ENCODE measurements around the gene CRYBA4.

CRYBA4 gene

GRCh38 chr22:26587991-26588613, 33.7 kb upstream of the CRYBA4 start:
- Histone ChIP-seq H3K79me2 (ENCODE audit: insufficient read depth, low read depth) (peaks cover 68% of the 10 kb centered on the region), H3K4me3 (IDR thresholded peaks at IDR 0.05; ENCODE audit: insufficient read depth, low read depth, low read length) (no peak overlapping the region)

GRCh38 chr22:26588729-26589366, 32.9 kb upstream of the CRYBA4 start:
- Histone ChIP-seq H3K27me3 (ENCODE audit: insufficient read depth, low read depth) (no peaks in the 10 kb centered on the region), H3K27ac (peak overlapping the region; percentile 35; the same call in 1 of the 2 replicates), H3K9ac (peak overlapping the region; percentile 70; the same call in 1 of the 2 replicates), H4K20me1 (ENCODE audit: insufficient read depth) (no peaks in the 10 kb centered on the region; the same call in 1 of the 2 replicates), H3K4me3 (IDR thresholded peaks at IDR 0.05; ENCODE audit: insufficient read depth, low read depth, low read length) (no peak overlapping the region), H3K36me3 (ENCODE audit: insufficient read depth) (no peaks in the 10 kb centered on the region), H3K4me1 (ENCODE audit: low read depth, poor library complexity, severe bottlenecking) (peaks cover 56% of the 10 kb centered on the region), H3K79me2 (ENCODE audit: insufficient read depth, low read depth) (peaks cover 60% of the 10 kb centered on the region), H2AFZ (ENCODE audit: low read depth) (0 out of 2 replicates have a peak overlapping the region, but pooled peaks have one; percentile 8), H3K4me2 (peak overlapping the region; percentile 54)
- TF ChIP-seq CTCF (conservative IDR thresholded peaks at IDR 0.05; ENCODE audit: low read depth, low read length): no peak

More at GRCh38 chr22:26587991-26588613, 33.7 kb upstream of the CRYBA4 start:
- TF ChIP-seq CTCF (conservative IDR thresholded peaks at IDR 0.05; ENCODE audit: low read depth, low read length): no peak
- H3K36me3 ChIP-seq (ENCODE audit: insufficient read depth): no peaks in the 10 kb centered on the region
- H3K27ac ChIP-seq: no peak overlapping the region
- peaks cover 50% of the 10 kb centered on the region for H3K4me1 ChIP-seq (ENCODE audit: low read depth, poor library complexity, severe bottlenecking)
- no peak overlapping the region for H3K9ac ChIP-seq
- no peaks in the 10 kb centered on the region for H3K27me3 ChIP-seq (ENCODE audit: insufficient read depth, low read depth)
- no peaks in the 10 kb centered on the region; the same call in 1 of the 2 replicates for H4K20me1 ChIP-seq (ENCODE audit: insufficient read depth)
- H2AFZ ChIP-seq (ENCODE audit: low read depth): no peak overlapping the region
- H3K4me2 ChIP-seq: peak overlapping the region; percentile 54

DNA sequence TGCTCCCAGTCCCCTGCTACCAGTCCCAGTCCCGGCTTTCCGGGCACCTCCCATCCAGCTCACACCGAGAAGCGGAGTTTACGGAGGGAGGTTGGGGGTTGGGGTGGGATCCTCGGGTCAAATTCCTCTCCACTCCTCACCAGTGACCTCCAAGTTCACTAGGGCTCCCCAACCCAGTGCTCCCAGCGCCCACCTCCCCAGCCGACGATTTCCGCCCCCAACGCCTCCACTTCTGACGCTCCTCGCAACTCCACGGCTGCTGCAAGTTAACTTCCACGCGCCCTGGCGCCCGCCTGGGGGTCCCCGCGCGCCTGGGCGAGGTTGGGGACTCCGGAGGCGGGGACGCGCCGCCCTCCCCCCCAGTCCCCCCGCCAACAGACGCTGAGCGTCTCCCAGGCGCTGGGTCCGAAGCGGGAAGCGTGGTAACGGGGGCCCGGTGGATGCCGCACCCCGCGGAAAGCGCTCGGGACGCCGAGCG, 32.4 kb upstream of the CRYBA4 start:
- peak overlapping the region; percentile 54 for H3K4me2 ChIP-seq
- H3K27me3 ChIP-seq (ENCODE audit: insufficient read depth, low read depth): no peaks in the 10 kb centered on the region
- H3K27ac ChIP-seq: peak overlapping the region; percentile 35
- no peak overlapping the region for H3K4me3 ChIP-seq (IDR thresholded peaks at IDR 0.05; ENCODE audit: insufficient read depth, low read depth, low read length)
- peaks cover 57% of the 10 kb centered on the region for H3K4me1 ChIP-seq (ENCODE audit: low read depth, poor library complexity, severe bottlenecking)
- H2AFZ ChIP-seq (ENCODE audit: low read depth): 0 out of 2 replicates have a peak overlapping the region, but pooled peaks have one; percentile 8
- H4K20me1 ChIP-seq (ENCODE audit: insufficient read depth): no peaks in the 10 kb centered on the region; the same call in 1 of the 2 replicates
- H3K79me2 ChIP-seq (ENCODE audit: insufficient read depth, low read depth): peaks cover 55% of the 10 kb centered on the region
- H3K36me3 ChIP-seq (ENCODE audit: insufficient read depth): no peaks in the 10 kb centered on the region
- peak overlapping the region; percentile 70; the same call in 1 of the 2 replicates for H3K9ac ChIP-seq
- no peak for TF ChIP-seq CTCF (conservative IDR thresholded peaks at IDR 0.05; ENCODE audit: low read depth, low read length)

DNA sequence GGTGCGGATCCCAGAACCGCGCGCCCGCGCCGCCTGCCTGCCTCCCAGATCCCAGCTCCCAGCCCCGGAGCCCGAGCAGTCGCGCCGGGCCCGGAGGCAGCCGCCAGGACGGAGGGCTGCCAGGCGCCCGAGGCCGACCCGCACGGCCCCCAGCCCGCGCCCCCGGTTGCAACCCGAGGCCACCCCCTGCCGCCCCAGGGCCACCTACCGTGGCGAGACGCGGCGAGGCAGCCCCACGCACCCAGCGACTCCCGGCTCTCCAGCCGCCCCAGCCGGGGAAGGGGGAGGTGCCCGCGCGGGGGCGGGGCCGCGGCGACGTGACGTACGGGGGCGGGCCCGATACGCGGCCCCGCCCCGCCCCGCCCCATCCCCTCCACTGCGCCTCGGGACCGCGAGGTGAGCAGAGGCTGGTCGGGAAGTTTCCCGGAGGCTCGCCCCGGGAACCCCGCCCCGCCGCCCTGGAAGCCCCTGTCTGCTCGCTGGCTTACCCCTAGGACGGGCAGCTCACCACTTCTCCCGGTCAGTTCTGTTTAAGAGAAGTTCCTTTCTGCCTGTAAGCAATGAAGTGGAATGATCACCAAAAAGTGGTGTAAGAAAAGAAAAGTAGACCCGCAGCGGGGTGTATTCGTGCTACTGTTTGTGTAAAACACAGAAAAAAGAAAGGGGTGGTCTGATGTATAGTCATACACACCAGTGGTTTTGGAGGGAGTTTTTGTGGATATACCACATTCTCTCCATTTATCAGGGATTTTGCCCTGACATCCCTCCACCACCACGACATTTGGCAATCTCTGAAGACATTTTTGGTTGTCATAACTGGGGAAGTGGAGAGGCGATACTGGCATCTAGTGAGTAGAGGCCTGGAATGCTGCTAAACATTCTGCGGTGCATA, 31.7 kb upstream of the CRYBA4 start, which contains the start of gene TPST2:
TSS of gene TPST2 (minus strand) at position 288 of the 892 bp plus-strand sequence. CDS start 48,502 bp downstream, outside the sequence.
- no peak for TF ChIP-seq CTCF (conservative IDR thresholded peaks at IDR 0.05; ENCODE audit: low read depth, low read length)
- peak within 1 kb of the TSS; percentile 70 for H3K9ac ChIP-seq
- H2AFZ ChIP-seq (ENCODE audit: low read depth): 0 out of 2 replicates have a peak within 1 kb of the TSS, but pooled peaks have one; percentile 48
- H3K27ac ChIP-seq: peak within 1 kb of the TSS; percentile 72
- no peaks in the 10 kb centered on the region; the same call in 1 of the 2 replicates for H4K20me1 ChIP-seq (ENCODE audit: insufficient read depth)
- H3K36me3 ChIP-seq (ENCODE audit: insufficient read depth): no peaks in the 10 kb centered on the region
- peaks cover 61% of the 10 kb centered on the region for H3K4me1 ChIP-seq (ENCODE audit: low read depth, poor library complexity, severe bottlenecking)
- H3K79me2 ChIP-seq (ENCODE audit: insufficient read depth, low read depth): peaks cover 48% of the 10 kb centered on the region
- no peak within 1 kb of the TSS for H3K4me3 ChIP-seq (IDR thresholded peaks at IDR 0.05; ENCODE audit: insufficient read depth, low read depth, low read length)
- no peaks in the 10 kb centered on the region for H3K27me3 ChIP-seq (ENCODE audit: insufficient read depth, low read depth)
- peak within 1 kb of the TSS; percentile 81 for H3K4me2 ChIP-seq
